GM19025 (cell line): ENCODE measurements around the gene KATNAL2.

ENCODE experiments used
- ATAC-seq: cut with Tn5 transposase; IDR thresholded peaks from one replicate; pipeline ENCODE4 v1.9.1; 2021; ENCODE audit warnings: mild to moderate bottlenecking, low read depth, moderate library complexity; ENCODE audit not compliant: unreplicated experiment

KATNAL2 gene, protein sequence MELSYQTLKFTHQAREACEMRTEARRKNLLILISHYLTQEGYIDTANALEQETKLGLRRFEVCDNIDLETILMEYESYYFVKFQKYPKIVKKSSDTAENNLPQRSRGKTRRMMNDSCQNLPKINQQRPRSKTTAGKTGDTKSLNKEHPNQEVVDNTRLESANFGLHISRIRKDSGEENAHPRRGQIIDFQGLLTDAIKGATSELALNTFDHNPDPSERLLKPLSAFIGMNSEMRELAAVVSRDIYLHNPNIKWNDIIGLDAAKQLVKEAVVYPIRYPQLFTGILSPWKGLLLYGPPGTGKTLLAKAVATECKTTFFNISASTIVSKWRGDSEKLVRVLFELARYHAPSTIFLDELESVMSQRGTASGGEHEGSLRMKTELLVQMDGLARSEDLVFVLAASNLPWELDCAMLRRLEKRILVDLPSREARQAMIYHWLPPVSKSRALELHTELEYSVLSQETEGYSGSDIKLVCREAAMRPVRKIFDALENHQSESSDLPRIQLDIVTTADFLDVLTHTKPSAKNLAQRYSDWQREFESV

GRCh38 chr18:46917108-46917802, at the start of gene KATNAL2, which contains the start of gene PIAS2:
Gene KATNAL2 (plus strand): TSS chr18:46917602. CDS start chr18:46946873, 29,271 bp downstream.
Gene PIAS2 (minus strand): TSS chr18:46917507. CDS start chr18:46917345, 162 bp downstream.
- ATAC-seq = peak; percentile 87

- ATAC-seq = no peak
Measured at GRCh38 chr18:46868169-46868921, 49.1 kb upstream of the KATNAL2 start.

GRCh38 chr18:46877329-46877987, 39.9 kb upstream of the KATNAL2 start:
- no peak for ATAC-seq

DNA sequence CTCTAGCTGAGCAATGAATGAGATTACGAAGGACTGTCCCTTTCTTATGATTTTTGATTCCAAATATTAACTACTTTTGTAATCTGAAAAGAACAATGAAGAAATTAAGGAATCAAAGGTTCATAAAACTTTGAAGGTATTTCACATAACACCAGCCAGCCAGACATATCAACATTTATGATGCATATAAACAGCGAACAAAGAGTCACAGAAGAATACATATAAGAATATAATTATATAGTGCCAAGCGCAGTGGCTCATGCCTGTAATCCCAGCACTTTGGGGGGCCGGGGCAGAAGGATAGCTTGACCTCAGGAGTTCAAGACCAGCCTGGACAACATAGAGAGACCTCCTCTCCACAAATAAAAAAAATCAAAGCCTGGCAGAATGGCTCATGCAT, 34.2 kb upstream of the KATNAL2 start:
- no peak for ATAC-seq

DNA sequence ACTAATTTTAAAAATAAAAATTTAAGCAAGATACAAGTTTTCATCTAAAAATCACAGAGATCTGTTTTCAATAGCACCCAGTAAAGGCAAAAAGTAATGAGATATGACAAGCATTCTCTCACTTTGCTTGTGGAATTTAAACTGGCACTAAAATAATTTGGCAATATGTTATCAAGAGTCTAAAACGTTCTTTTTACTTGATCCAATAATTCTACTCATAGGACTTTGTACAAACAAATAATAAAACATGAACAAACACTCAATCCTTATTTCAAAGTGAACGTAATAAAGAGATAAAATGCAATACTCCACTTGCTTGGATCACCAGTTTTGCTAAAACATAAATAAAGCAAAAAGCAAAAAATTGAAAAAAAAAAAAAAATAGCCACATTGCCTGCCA, 30.5 kb upstream of the KATNAL2 start:
- ATAC-seq = no peak

GRCh38 chr18:46888965-46889364, 28.4 kb upstream of the KATNAL2 start:
- no peak for ATAC-seq

- peak; percentile 89 for ATAC-seq
Measured at GRCh38 chr18:46891742-46892214, 25.6 kb upstream of the KATNAL2 start.

DNA sequence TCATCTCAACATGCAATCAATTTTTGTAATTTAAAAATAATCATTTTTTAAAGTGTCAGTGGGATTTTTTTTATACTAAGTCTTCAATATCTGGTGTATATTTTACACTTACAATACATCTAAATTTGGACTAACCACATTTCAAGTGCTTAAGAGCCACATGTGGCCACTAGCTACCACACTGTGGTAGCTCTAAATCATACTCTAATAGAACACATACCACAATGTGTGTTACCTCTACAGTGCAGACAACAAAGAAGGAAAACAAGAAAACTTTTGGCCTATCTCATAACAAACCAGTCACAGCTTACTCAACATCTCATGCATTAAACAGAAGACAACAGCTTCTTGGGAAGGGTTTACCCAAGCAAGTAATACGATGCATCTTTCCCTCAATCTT, 24.6 kb upstream of the KATNAL2 start:
- ATAC-seq = no peak

- ATAC-seq = no peak
Measured at GRCh38 chr18:46893360-46893759, 24.0 kb upstream of the KATNAL2 start.

DNA sequence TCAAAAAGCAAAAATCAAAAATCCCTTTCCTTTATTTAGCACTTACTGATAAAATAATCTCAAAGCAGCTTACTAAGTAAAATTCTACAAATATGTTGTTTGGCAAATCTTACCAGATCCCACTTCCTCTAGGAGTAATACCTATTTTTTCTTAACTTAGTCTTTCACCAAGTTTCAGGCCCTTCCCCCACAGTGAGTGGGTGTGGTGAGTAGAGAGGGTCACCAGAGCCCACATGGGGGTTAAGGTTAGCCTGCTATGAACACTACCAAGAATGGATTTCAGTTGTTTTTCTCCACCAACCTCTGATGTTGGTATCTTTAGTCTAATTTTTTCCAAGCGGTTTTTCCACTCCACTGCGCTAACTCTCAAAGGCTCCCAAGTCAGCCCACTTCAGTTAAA, 23.3 kb upstream of the KATNAL2 start:
- no peak for ATAC-seq

GRCh38 chr18:46899274-46899948, 18.0 kb upstream of the KATNAL2 start:
- peak; percentile 84 for ATAC-seq

DNA sequence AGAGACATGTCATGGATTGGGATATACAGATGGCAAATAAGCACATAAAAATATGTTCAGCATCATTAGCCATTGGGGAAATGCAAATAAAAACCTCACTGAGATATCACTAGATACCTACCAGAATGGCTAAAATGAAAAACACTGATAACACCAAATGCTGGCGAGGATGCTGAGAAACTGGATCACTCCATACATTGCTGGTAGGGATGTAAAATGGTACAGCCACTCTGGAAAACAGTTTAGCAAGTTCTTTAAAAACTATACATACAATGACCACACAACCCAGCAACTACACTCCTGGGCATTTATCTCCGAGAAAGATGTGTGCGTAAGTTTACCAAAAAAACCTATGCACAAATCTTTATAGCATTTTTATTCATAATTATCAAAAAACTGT, 14.0 kb upstream of the KATNAL2 start:
- no peak for ATAC-seq

DNA sequence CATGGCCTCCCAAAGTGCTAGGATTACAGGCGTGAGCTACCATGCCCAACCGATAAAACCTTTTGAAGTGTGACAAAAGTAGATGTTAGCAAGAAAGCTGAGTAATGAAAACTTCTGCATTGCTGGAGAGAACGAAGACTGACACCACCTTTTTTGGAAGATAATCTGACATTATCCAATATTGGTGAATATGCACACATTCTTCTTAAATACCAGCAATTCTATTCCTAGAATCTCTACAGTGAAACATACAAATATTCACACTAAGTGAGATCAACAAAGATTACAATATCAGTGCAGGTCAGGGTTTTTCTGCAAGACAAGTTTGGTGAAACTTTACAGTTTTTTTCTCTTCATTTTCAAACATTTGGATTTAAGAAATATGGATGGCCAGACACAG, 7.9 kb upstream of the KATNAL2 start:
- ATAC-seq = no peak

GRCh38 chr18:46910856-46911255, 6.5 kb upstream of the KATNAL2 start:
- ATAC-seq = no peak

DNA sequence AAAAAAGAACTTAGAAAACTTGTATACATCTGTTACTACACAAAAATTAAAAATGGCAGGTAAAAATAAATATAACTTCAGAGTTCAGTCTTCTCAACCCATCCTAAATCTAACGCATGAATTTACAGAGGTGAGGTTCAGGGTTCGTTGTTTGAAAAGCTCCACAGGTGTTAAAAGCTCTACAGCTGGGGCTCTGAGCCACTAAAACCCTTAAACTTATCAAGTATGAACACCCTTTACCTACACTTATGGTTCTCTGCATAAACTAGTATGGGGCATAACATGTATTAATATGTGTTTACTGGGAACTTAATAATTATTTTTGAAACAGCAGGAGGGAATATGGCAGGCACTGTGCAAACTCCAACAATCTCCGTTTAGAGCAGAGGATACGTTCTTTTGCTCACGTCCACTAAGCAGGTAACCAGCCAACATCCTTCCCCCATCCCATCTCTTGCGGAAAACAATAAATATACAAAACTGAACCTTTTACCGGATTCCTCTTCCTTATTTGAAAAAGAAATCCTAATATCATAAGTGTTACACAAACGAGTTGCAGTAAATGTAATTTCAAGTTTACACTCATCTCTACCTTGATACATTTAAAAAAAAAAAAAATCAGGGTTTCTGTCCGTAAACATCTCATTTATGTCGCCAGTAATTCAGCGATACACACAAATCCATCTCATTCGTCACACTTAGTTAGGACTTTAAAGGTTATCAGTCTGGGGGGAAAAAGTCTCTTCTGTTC, 1.4 kb upstream of the KATNAL2 start:
- no peak for ATAC-seq

DNA sequence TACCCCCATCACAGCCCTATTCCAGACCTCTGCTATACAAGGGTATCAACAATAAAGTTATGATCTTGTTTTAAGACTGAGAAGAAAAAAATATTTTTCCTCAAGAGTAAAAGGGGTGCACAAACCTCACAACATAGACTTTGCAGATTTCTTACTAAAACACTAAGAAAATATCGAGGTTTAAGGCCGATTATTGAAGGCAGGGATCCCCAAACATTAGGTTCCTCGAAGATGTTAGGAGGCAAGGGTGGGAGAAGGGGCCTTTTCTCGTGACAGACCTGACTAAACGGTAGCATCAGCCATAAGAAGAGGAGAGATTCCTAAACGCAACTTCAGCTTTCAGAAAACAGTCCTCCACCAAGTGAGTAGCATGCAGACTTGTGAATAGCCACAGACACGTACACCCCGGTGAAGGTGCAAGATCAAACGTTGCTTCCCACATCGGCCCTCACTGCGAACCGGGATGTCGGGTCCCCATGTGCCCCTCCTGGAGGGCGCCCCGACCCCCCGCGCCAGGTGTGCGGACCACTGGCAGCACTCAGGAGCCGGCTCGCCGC, 773 bp upstream of the KATNAL2 start:
- ATAC-seq = no peak

- no peak for ATAC-seq
Measured at GRCh38 chr18:46917803-46918600, 600 bp downstream of the KATNAL2 start.

DNA sequence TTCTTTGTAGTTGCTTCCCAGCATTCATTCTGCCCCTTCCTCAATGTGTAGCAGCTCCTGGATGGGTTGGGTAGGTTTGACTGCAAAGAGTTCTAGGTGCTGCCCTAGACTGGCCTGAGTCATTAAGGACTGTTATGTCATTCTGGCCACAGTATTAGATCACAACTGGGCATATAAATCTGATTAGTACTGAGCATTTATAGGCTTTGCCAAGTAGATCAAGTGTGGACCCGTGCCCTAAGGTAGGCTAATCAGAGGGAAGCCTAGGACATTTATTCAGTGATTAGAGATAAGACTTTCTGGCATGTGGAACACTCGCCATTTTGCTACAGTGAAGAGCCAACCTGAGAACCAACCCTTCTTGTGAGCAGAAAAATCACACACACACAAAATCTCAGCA, 2.7 kb downstream of the KATNAL2 start:
- ATAC-seq = no peak
